ENCODE measurements around the gene RAPGEFL1.
"Not testable (repeated sequence)": the region's sequence is repeated elsewhere in the genome, so short reads cannot be mapped to it uniquely, and the experiment has no call there.

RAPGEFL1 gene

DNA sequence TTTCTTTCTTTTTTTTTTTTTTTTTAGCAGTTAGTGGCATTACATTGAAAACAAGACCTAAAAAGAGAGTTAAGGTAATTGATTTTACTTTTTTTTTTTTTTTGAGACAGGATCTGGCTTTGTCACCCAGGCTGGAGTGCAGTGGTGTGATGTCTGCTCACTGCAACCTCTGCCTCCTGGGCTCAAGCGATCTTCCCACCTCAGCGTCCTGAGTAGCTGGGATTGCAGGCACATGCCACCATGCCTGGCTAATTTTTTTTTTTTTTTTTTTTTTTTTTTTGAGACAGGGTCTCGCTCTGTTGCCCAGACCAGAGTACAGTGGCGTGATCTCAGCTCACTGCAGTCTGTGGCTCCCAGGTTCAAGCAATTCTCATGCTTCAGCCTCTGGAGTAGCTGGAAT is 54.7 kb downstream of the RAPGEFL1 start:
- not testable (repeated sequence) for H3K4me1 ChIP-seq (ENCODE audit: control insufficient read depth, insufficient read depth, low read length, poor library complexity, severe bottlenecking); H3K9me3 ChIP-seq (ENCODE audit: control insufficient read depth, low read length); H3K4me3 ChIP-seq (ENCODE audit: extremely low read depth, insufficient read depth, low read length, poor library complexity, severe bottlenecking); H3K27ac ChIP-seq (ENCODE audit: low read depth, low read length, severe bottlenecking)
- WGBS, 2 experiments (ENCODE audit: insufficient coverage in 2 of 2): 88% methylated on average over 4 of the region's 4 CpGs; no CpG with 5 or more reads in 1 of the 2 experiments
- peaks cover 47% of the 10 kb centered on the region for H3K36me3 ChIP-seq (ENCODE audit: control insufficient read depth, insufficient read depth, low read length)

GRCh38 chr17:40241252-40241834 is 64.1 kb downstream of the RAPGEFL1 start:
- Histone ChIP-seq H3K4me1 (ENCODE audit: control insufficient read depth, insufficient read depth, low read length, poor library complexity, severe bottlenecking) (no peaks in the 10 kb centered on the region), H3K27ac (ENCODE audit: low read depth, low read length, severe bottlenecking) (peak overlapping the region; percentile 5), H3K36me3 (ENCODE audit: control insufficient read depth, insufficient read depth, low read length) (peaks cover 11% of the 10 kb centered on the region), H3K9me3 (ENCODE audit: control insufficient read depth, low read length) (no peaks in the 10 kb centered on the region), H3K4me3 (ENCODE audit: extremely low read depth, insufficient read depth, low read length, poor library complexity, severe bottlenecking) (no peak overlapping the region)
- 83 to 100% methylated on average over 2 of the region's 4 CpGs for WGBS, 2 experiments (ENCODE audit: insufficient coverage in 2 of 2)

GRCh38 chr17:40242774-40243173 is 65.5 kb downstream of the RAPGEFL1 start:
- no peak overlapping the region for H3K4me3 ChIP-seq (ENCODE audit: extremely low read depth, insufficient read depth, low read length, poor library complexity, severe bottlenecking)
- WGBS, 2 experiments (ENCODE audit: insufficient coverage in 2 of 2): 100% methylated on average over 2 of the region's 3 CpGs; no CpG with 5 or more reads in 1 of the 2 experiments
- peaks cover 7% of the 10 kb centered on the region for H3K36me3 ChIP-seq (ENCODE audit: control insufficient read depth, insufficient read depth, low read length)
- H3K27ac ChIP-seq (ENCODE audit: low read depth, low read length, severe bottlenecking): no peak overlapping the region
- no peaks in the 10 kb centered on the region for H3K9me3 ChIP-seq (ENCODE audit: control insufficient read depth, low read length)
- H3K4me1 ChIP-seq (ENCODE audit: control insufficient read depth, insufficient read depth, low read length, poor library complexity, severe bottlenecking): no peaks in the 10 kb centered on the region

DNA sequence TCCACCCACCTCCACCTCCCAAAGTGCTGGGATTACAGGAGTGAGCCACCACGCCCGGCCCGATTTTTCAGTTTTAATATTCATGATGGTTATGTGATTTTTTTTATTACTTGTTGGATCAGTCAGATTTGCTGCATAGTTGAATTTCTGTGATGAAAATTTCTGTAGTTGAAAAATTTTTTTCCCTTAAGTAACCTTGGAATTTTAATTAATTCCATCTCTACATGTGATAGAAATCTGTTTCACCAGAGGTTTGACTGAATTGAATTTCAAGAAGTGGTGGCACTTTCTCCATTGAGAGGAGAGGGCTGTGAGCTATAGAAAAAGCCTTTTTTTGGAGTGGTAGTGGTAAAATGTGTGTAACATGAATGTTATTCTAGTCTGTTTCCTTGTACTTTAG is 66.5 kb downstream of the RAPGEFL1 start:
- Histone ChIP-seq H3K4me3 (ENCODE audit: extremely low read depth, insufficient read depth, low read length, poor library complexity, severe bottlenecking) (no peak overlapping the region), H3K36me3 (ENCODE audit: control insufficient read depth, insufficient read depth, low read length) (peaks cover 7% of the 10 kb centered on the region), H3K9me3 (ENCODE audit: control insufficient read depth, low read length) (no peaks in the 10 kb centered on the region), H3K27ac (ENCODE audit: low read depth, low read length, severe bottlenecking) (no peak overlapping the region), H3K4me1 (ENCODE audit: control insufficient read depth, insufficient read depth, low read length, poor library complexity, severe bottlenecking) (no peaks in the 10 kb centered on the region)
- WGBS, 2 experiments (ENCODE audit: insufficient coverage in 2 of 2): no CpG with 5 or more reads among the region's 3 CpGs

DNA sequence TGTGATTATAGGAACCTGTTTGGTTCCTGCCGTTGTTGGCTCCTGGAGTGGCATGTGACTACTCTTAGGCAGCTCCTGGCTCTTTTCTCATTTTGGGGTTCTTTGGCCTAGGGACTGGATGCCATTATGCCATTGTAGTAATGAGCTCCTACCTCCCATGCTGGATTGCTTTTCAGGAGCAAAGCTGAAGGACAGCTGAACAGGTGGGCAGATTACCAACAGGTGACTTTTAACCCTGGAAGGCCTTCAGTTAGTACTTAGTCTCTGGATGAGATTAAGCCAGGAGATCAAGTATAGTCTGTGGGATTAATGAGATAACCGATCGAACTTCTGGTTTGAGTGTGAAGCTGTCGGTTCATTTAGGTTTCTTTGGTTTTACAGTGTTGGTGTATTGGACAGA is 67.0 kb downstream of the RAPGEFL1 start:
- no peak overlapping the region for H3K4me3 ChIP-seq (ENCODE audit: extremely low read depth, insufficient read depth, low read length, poor library complexity, severe bottlenecking)

More for the DNA sequence above, 67.0 kb downstream of the RAPGEFL1 start:
- H3K36me3 ChIP-seq (ENCODE audit: control insufficient read depth, insufficient read depth, low read length): peaks cover 6% of the 10 kb centered on the region
- no peaks in the 10 kb centered on the region for H3K9me3 ChIP-seq (ENCODE audit: control insufficient read depth, low read length)
- H3K27ac ChIP-seq (ENCODE audit: low read depth, low read length, severe bottlenecking): no peak overlapping the region
- WGBS, 2 experiments (ENCODE audit: insufficient coverage in 2 of 2): 89 to 100% methylated on average over 2 to 3 of the region's 4 CpGs
- H3K4me1 ChIP-seq (ENCODE audit: control insufficient read depth, insufficient read depth, low read length, poor library complexity, severe bottlenecking): no peaks in the 10 kb centered on the region
